ENCODE data around the gene SAMD11.
"Not testable (repeated sequence)": the region's sequence is repeated elsewhere in the genome, so short reads cannot be mapped to it uniquely, and the experiment has no call there.

SAMD11 gene

GRCh38 chr1:966135-966703, 42.5 kb downstream of the SAMD11 start, which contains the start of gene PLEKHN1:
PLEKHN1 (plus strand) TSS chr1:966482; CDS start chr1:966532, 50 bp downstream.
- no peak for DNase-seq

GRCh38 chr1:966704-967300, 43.1 kb downstream of the SAMD11 start:
- peak; percentile 60 for DNase-seq

GRCh38 chr1:967466-968343, 44.0 kb downstream of the SAMD11 start:
- no peak for DNase-seq

GRCh38 chr1:969260-969855, 45.6 kb downstream of the SAMD11 start:
- DNase-seq = no peak

GRCh38 chr1:970242-970972, 46.7 kb downstream of the SAMD11 start:
- no peak for DNase-seq

- no peak for DNase-seq
Measured at GRCh38 chr1:970973-971730, 47.4 kb downstream of the SAMD11 start.

GRCh38 chr1:971751-972506, 48.2 kb downstream of the SAMD11 start:
- DNase-seq = no peak

- DNase-seq = no peak
Measured at GRCh38 chr1:972726-973458, 49.2 kb downstream of the SAMD11 start.

- no peak for DNase-seq
Measured at GRCh38 chr1:973459-974292, 50.0 kb downstream of the SAMD11 start.

GRCh38 chr1:974293-974640, 50.5 kb downstream of the SAMD11 start:
- no peak for DNase-seq

- DNase-seq = no peak
Measured at GRCh38 chr1:974687-975328, 51.1 kb downstream of the SAMD11 start.

- DNase-seq = no peak
Measured at GRCh38 chr1:975365-975764, 51.6 kb downstream of the SAMD11 start.

GRCh38 chr1:975896-976683, 52.4 kb downstream of the SAMD11 start:
- DNase-seq = peak; percentile 41

- DNase-seq = not testable (repeated sequence)
Measured at GRCh38 chr1:976791-977190, 53.1 kb downstream of the SAMD11 start.

- no peak for DNase-seq
Measured at GRCh38 chr1:978069-978834, 54.5 kb downstream of the SAMD11 start.

GRCh38 chr1:978835-979743, 55.4 kb downstream of the SAMD11 start:
- no peak for DNase-seq
